ENCODE data around the gene PRKRIP1.
"Not testable (repeated sequence)": the region's sequence is repeated elsewhere in the genome, so short reads cannot be mapped to it uniquely, and the experiment has no call there.

PRKRIP1 gene

DNA sequence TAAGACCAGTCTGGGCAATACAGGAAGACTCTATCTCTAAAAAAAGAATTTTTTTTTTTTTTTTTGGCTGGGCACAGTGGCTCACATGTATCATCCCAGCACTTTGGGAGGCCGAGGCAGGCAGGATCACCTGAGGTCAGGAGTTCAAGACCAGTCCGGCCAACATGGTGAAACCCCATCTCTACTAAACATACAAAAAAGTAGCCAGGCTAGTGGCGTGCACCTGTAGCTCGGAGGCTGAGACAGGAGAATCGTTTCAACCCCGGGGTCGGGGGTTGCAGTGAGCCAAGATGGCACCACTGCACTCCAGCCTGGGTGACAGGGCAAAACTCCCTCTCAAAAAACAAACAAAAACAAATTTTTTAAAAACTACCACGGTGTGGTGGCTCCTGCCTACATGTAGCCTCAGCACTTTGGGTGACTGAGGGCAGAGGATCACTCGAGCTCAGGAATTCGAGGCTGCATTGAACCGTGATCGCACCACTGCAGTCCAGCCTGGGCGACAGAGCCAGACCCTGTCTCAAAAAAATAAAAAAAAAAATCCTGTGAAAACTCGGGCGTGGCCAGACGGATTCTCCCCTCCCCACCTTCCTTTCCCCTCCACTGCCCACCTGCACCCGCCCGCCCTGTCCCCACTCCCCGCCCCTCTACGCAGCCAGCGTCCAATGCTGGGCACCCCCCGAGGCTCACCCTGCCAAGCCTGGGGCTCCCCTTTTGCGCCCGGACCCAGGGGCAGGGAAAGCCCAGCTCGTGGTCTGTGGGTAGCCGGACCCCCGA is 36.5 kb downstream of the PRKRIP1 start:
- no peak for DNase-seq

DNA sequence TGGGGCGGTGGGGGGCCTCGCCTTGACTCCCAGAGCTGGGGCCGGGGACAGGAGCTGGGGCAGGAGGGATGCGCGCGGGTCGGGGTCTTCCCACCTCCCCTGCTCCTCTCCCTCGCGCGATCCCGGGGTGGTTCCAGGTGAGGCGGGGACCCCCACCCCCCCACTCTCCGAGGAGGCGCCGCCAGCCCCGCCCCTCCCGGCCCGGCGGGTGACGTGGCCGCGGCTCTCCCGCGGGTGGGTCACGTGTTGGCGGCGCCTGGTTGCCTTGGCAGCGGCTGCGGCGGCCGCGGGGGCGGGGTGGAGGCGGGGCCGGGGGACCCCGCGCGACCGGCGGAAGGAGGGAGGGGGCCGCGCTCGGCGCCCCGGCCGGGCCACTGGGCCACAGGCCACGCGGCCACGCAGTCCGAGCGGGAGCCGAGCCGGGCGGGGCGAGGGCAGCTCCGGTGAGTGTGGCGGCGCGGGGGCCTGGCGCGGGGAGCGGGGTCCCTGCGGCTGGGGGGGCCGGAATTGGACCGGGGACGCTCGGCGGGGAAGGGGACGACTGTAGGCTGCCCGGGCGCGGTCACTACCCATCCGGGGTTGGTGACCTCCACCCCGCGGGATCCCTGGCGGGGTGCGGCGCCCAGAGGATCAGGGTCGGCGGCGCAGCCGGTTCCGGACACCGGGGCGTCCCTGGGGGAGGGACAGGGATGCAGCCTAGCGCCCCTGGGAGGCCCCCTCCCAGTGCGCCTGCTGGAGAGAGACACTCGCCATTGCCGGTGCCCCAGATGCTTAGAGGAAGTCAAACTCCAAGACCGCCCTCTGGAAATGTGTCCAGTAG is 37.3 kb downstream of the PRKRIP1 start, which contains the start of gene ORAI2:
Gene ORAI2, plus strand, starts transcription at position 357 of the 820 bp plus-strand sequence. CDS start 5,382 bp downstream, outside the sequence.
- no peak for DNase-seq

DNA sequence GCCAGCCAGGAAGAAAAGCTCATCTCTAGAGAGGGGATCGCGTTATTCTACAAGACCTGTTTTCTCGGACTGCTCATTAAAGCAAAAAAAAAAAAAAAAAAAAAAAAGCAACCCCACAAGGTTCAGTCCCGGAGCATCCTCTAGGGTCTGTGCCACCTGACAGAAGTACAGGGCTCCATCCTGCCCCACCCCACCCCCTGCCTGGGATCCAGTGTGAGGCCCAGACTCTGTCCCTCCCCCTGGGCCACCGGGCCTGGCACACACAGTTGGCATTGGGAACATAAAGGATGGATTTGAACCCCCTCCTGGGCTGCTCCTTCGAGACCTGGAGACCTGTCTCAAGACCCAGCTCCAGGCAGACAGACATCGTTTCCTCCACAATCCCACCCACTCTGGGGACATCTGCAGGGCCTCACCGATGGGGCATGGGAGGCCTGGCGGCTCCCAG is 37.9 kb downstream of the PRKRIP1 start:
- DNase-seq, result no peak

DNA sequence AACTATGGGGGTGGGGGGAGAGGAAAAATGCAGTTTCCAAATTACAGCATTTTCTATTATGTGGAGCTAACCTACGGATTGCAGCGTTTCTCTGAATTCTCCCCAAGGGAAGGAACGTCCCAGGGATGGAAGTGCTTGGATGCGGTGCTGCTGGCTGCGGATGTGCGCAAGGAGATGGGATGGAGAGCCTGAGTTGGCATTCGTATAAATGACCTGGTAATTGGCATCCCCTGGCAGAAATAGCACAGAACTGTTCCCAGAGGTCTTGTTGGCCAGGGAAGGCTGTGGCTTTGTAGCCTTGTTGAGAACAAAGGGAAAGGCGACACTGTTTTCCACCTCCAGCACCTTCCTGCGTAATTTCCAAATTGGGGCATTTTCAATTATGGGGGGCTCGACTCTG is 40.0 kb downstream of the PRKRIP1 start:
- DNase-seq, result no peak

DNA sequence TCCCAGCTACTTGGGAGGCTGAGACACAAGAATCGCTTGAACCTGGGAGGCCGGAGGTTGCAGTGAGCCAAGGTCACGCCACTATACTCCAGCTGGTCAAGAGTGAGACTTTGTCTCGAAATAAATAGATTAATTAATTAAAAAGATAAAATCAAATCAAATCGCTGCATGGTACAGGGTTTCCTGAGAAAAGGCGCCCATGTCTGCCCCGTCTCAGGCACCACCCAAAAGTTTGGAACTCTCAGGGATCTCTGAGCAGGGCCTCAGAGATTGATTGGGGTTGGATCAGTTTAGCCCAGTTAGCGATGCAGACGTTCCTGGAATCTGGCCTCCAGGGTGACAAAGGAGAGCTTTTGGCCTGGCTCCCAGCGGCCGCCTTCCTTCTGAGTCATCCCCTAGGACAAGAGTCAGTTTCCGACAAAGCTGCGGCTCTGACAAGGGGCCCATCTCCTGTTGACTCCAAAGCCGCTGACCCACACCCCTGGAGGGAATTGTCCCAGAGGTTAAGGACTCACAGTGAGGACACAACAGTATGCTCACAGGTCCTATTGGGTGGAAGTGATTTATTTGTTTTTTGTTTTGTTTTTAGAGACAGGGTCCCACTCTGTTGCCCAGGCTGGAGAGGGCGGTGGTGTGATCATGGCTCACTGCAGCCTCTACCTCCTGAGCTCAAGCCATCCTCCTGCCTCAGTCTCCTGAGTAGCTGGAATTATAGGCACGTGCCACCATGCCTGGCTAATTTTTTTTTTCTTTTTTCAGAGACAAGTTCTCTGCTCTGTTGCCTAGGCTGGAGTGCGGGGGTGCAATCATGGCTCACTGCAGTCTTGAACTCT is 44.0 kb downstream of the PRKRIP1 start:
- DNase-seq, result no peak

DNA sequence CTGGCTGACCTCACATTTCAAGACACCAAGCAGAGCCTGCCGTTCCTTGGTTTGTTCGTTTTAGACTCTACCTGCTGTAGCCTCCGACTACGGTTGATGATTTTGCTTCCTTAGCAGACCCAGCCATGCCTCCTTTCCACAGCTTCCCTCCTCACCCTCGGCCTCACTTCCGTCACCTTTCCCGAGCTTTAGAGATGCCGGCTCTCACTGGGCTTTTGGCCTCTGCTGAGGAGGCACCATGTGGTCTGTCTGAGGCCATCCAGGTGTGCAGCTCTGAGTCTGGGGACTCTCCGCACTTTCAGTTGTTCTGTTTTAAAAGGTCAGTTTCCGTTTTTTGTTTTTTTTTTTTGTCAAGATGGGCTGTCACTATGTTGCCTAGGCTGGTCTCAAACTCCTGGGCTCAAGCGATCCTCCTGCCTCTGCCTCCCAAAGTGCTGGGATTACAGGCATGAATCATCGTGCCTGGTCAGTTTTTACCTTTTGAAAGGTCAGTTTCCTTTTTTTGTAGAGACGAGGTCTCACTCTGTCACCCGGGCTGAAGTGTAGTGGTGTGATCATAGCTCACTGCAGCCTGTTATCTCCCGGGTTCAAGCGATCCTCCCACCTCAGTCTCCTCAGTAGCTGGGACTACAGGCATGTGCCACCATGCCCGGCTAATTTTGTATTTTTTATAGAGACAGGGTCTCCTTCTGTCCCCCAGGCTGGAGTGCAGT is 49.0 kb downstream of the PRKRIP1 start:
- DNase-seq, result no peak

DNA sequence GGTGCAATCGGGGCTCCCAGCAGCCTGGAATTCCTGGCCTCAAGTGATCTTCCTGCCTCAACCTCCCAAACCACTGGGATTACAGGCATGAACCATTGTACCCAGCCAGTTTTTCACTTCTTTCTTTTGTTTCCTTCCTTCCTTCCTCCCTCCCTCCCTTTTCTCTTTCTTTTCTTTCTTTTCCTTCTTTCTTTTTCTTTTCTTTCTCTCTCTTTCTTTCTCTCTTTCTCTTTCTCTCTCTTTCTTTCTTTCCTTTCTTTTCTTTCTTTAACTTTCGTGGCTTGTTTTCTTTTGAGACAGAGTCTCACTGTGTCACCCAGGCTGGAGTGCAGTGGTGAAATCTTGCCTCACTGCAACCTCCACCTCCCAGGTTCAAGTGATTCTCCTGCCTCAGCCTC is 49.5 kb downstream of the PRKRIP1 start:
- DNase-seq, result no peak

DNA sequence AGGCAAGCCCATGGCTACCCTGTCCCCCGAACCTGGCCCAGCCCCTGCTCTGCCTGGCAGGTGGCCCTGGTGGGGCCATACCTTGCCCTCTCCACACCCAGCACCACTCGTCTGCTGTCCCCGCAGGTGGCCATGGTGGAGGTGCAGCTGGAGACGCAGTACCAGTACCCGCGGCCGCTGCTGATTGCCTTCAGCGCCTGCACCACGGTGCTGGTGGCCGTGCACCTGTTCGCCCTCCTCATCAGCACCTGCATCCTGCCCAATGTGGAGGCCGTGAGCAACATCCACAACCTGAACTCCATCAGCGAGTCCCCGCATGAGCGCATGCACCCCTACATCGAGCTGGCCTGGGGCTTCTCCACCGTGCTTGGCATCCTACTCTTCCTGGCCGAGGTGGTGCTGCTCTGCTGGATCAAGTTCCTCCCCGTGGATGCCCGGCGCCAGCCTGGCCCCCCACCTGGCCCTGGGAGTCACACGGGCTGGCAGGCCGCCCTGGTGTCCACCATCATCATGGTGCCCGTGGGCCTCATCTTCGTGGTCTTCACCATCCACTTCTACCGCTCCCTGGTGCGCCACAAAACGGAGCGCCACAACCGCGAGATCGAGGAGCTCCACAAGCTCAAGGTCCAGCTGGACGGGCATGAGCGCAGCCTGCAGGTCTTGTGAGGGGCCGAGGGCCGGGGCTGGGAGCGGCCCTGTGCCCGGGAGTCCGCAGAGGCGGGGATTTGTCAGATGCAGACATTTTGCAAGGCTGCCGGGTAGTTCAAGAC is 50.4 kb downstream of the PRKRIP1 start:
- no peak for DNase-seq

DNA sequence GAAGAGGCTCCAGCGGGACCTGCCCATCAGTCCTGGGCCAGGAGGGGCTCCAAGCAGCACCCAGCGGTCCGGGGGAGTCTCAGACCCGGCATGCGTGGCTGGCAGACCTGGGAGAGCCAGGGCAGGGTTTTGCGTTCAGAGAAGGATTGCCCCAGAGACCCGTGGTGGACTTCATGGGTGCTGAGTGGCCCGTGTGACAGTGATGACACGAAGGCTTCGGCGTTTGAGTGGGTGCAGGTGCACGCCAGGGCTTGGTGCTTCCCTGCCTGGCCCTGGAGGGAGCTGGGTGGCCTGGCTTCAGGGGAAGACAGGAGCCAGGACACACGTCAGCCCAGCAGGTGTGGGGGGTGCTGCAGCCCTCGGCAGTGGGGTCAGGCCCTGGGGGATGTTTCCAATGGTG is 51.1 kb downstream of the PRKRIP1 start:
- no peak for DNase-seq

DNA sequence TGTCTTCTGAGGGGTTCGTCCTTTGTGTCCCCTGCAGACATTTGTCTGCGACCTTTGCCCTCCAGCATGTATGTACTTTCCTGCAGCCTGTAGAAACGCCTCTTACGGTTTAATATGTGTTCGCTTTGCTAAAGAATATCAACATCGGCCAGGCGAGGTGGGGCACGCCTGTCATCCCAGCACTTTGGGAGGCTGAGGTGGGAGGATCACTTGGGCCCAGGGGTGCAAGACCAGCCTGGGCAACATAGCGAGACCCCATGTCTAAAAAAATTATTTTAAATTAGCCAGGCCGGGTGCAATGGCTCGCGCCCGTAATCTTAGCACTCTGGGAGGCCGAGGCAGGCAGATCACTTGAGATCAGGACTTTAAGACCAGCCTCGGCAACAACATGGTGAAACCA is 53.0 kb downstream of the PRKRIP1 start:
- no peak for DNase-seq

DNA sequence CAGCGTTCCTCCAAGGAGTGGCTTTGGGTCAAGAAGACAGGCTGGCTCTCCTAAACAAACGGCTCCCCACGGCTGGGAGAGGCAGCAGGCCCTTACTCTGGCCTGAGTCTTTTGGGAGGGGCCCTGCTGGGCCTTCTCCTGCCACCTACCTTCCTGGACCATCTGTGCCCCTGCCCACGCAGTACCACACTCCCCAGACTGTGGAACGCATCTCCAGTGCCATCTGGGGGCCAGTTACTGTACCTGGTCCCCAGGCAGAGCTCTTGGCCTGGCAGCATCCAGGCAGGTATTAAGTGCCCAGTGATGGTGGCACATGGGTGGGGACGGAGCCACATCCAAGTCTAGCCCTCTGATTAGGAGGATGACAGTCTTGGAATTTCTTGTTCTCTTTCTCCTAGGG is 54.1 kb downstream of the PRKRIP1 start:
- DNase-seq, result no peak

DNA sequence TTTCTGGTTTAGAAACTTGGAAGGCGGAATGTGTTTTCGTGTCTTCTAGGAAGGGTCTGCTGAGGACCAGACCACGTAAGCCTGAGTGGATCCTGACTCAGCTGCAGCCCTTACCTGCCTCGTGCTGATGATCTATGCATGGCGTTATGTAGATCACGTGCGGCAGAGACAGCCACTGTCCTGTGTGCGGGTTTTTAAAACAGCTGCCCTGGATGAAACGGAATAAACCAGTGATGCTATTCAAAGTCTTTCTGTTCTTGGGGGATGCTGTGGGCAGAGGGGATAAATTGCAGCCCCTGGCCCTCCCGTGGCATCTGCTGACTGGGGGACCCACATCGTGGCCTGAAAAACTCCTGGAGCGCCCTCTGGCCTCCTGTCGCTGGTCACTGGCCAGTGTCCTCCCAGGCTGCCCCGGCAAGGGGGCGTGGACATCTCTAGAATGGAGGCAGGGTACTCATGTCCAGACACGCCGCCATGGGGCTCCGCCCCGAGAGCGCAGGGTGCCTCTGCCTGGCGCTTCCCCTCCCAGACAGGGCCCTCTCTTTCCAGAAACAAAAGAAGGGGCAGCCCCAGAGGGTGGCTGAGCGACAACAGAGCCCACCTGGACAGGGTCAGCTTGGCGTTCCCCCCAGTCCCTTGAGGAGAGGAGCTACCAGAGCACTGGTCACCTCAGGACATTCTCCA is 55.4 kb downstream of the PRKRIP1 start:
- DNase-seq, result no peak

DNA sequence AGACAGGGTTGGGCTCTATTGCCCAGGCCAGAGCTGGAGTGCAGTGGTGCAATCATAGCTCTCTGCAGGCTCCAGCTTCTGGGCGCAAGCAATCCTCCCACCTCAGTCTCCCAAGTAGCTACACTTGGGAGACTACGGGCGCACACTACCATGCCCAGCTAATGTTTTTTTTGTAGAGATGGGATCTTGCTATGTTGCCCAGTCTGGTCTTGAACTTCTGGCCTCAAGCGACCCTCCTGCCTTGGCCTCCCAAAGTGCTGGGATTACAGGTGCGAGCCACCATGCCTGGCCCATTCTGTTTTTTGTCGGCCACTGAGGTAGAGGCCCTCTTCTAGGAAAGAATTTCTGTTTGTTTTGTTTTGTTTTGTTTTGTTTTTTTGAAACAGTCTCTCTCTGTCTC is 56.3 kb downstream of the PRKRIP1 start:
- DNase-seq, result no peak

DNA sequence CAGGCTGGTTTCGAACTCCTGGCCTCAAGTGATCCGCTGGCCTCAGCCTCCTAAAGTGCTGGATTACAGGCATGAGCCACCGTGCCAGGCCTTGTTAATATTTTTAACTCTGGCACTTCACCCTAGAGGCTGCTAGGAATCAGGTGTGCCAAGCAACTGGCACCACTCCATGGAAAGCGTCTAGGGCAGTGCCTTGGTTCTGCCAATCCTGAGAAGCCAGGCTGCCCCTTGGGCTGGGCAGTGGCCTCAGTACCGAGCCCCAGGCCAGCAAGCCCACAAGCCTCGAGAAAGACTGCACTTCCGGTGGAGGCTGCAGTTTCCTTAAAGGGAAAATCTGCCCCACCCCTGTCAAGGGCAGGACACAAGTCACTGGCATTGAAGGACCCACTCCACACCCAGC is 57.2 kb downstream of the PRKRIP1 start:
- no peak for DNase-seq

DNA sequence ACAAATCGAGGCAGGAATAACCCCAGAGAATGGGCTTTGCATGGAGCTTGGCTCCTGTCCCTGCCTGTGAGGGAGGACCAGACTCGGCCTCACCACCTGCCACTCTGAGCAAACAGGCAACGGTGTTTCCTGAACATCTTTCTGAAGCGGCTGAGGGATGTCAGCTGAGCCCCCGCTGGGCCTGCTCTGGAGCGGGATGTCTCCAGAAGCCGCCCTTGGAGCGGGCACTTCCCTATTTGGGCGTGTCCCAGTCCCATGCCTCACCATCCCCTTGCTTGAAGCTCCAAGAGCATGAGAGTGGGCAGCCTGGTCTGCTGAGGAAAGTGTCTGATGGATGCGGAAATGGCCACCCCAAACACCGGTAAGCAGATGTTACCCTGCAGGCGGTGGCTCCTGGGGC is 58.3 kb downstream of the PRKRIP1 start:
- DNase-seq, result no peak

DNA sequence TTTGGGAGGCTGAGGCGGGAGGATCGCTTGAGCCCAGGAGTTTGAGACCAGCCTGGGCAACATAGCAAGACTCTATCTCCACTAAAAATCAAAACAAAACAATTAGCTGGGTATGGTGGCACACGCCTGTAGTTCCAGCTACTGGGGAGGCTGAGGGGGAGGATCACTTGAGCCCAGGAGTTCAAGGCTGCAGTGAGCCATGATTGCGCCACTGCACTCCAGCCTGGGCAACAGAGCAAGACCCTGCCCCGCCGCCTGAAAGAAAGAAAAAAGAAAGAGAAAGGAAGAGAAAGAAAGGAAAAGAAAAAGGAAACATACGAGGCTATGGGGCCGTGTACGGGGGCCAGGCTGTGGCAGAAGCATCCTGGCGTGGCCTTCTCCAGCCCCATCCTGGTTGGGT is 58.8 kb downstream of the PRKRIP1 start:
- not testable (repeated sequence) for DNase-seq

DNA sequence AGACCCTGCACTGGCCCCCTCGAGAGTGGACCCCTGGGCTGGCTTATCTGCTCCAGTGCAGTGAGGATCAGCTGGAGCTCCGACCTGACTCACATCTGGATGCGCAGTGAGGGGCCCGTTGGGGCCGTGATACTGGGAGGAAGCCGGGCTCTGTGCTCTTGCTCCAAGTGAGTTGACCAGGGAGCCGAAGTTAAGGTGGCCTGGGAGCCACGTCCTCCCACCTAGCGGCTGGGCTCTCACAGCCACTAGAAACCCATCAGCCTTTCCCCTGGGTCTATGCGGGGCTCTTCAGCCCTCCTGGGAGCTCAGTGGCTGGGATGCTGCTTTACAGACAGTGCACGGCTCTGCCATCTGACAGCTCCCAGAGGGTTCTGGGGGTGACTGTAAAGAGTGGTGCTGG is 59.4 kb downstream of the PRKRIP1 start:
- DNase-seq, result no peak

DNA sequence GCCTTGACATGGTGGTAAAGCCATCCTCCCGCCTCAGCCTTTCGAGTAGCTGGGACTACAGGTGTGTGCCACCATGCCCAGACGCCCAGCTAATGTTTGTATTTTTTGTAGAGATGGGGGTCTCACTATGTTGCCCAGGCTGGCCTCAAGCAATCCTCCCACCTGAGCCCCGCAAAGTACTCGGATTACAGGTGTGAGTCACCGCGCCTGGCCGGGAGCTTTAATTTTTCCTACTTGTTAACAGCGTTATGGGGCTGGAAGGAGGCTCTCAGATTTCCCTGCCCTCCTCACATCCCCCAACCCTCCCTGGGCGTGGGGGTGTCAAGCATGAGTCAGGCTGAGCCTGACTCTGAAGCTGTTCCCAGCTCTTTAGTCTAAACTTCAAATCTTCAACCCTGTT is 60.2 kb downstream of the PRKRIP1 start:
- DNase-seq, result no peak

DNA sequence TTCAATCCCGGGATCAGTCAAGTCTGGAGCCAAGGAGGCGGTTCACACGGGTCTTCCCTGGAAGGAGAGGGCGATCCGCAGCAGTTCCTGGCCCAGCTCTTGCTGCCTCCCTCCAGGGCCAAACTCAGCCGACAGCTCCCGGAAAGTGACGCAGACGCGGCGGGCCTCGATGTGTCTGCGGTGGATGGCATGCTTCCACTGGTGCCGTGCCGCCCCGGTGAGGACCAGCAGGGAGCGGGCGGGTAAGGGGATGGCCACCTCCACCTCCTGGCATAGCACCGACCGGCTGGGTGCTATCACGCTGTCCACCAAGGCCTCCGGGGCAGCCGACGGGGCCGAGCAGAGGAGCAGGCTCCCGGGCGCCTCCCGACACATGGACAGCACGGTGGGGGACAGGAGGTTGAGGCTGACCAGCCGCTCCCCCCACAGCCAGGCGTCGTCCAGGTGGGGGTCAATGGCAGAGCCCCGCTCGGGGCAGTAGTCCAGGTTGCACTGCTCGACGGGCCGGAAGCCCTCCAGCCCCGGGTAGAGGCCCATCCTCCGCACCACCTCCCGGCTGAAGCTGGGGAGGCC is 61.3 kb downstream of the PRKRIP1 start:
- no peak for DNase-seq

DNA sequence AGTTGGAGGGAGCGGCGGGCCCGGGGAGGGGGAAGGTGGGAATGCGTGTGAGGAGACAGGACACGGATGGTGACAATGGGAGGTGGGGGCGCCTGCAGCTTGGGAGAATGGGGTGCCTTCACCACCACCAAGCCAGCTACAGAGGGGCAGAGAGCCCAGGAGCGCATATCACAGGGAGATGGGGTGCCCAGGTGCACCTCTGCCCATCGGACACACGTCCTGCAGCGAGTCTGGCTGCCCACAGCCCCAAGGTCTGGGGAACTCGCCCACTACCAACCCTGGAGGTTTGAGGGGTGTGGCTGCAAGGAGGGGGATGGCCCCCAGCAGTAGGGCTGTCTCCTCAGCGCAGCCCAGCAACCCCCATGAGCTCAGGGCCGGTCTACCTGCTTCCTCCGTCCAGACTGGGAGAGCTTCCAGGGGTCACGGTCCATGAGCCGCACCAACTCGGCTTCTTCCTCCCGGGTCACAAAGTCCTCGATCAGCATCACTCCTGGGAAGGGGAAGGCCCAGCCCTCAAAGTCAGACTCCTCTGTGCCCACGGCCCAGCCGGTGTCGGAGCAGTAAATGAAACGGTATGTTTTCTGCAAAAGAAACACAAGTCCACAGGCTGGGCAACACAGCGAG is 63.2 kb downstream of the PRKRIP1 start:
- no peak for DNase-seq
